ENCODE results near the gene SV2B. TPM values are rescaled to one million over a fixed set of nuclear protein-coding genes. Genes with fewer than 3 reads are reported as not detected.

Gene SV2B
- total and polyA plus RNA-seq, 12 donors = 0.16 to 7.5 (median 3.0) TPM

GRCh38 chr15:91101608-91101920, 1.5 kb downstream of the SV2B start:
- no peak overlapping the region for H3K27ac ChIP-seq
- H3K4me1 ChIP-seq (replicated peaks in 1 of 2) = peaks cover 8 to 16% of the 10 kb centered on the region in 2 donors
- TF ChIP-seq CTCF (IDR thresholded peaks at IDR 0.05) (no peak), POLR2A (IDR thresholded peaks at IDR 0.05) (no peak)
- 75 to 79% (median 78%) methylated on average over 5 of the region's 5 CpGs for WGBS, 4 donors
- peaks cover 30% of the 10 kb centered on the region for H3K27me3 ChIP-seq
- no peaks in the 10 kb centered on the region for H3K9me3 ChIP-seq (replicated peaks in 1 of 3)
- intact Hi-C loops (cut with DNase I) = no loop called here
- H3K36me3 ChIP-seq (replicated peaks in 1 of 2) = no peaks in the 10 kb centered on the region
- no peak for DNase-seq
- no peak overlapping the region for H3K4me3 ChIP-seq

- H3K4me3 ChIP-seq = no peak overlapping the region
- no peaks in the 10 kb centered on the region for H3K36me3 ChIP-seq (replicated peaks in 1 of 2)
- H3K9me3 ChIP-seq (replicated peaks in 1 of 3) = no peaks in the 10 kb centered on the region
- DNase-seq = no peak
- H3K27me3 ChIP-seq = peaks cover 30% of the 10 kb centered on the region
- peaks cover 8 to 16% of the 10 kb centered on the region in 2 donors for H3K4me1 ChIP-seq (replicated peaks in 1 of 2)
- 43 to 51% (median 49%) methylated on average over 6 of the region's 6 CpGs for WGBS, 4 donors
- intact Hi-C loops (cut with DNase I) = no loop called here
- TF ChIP-seq CTCF (IDR thresholded peaks at IDR 0.05) (no peak), POLR2A (IDR thresholded peaks at IDR 0.05) (no peak)
- no peak overlapping the region for H3K27ac ChIP-seq
Measured at GRCh38 chr15:91102546-91103330, 2.7 kb downstream of the SV2B start.

- 80 to 100% (median 95%) methylated on average over 1 of the region's 1 CpG for WGBS, 4 donors
- TF ChIP-seq CTCF (IDR thresholded peaks at IDR 0.05) = no peak
- no peak for TF ChIP-seq POLR2A (IDR thresholded peaks at IDR 0.05)
- Histone ChIP-seq H3K4me3 (no peak overlapping the region), H3K4me1 (replicated peaks in 1 of 2) (peaks cover 8 to 16% of the 10 kb centered on the region in 2 donors), H3K9me3 (replicated peaks in 1 of 3) (no peaks in the 10 kb centered on the region), H3K36me3 (replicated peaks in 1 of 2) (no peaks in the 10 kb centered on the region), H3K27me3 (peaks cover 22% of the 10 kb centered on the region), H3K27ac (no peak overlapping the region)
- DNase-seq = peak in 4 of 7 donors; percentile 26 to 47 (median 33)
- intact Hi-C loops (cut with DNase I) = no loop called here
Measured at GRCh38 chr15:91104111-91104510, 4.1 kb downstream of the SV2B start.

- no peak for DNase-seq
- Histone ChIP-seq H3K36me3 (replicated peaks in 1 of 2) (no peaks in the 10 kb centered on the region), H3K4me1 (replicated peaks in 1 of 2) (no peaks in the 10 kb centered on the region), H3K9me3 (replicated peaks in 1 of 3) (no peaks in the 10 kb centered on the region), H3K27me3 (no peaks in the 10 kb centered on the region), H3K27ac (no peak overlapping the region), H3K4me3 (no peak overlapping the region)
- 75 to 83% (median 81%) methylated on average over 4 of the region's 4 CpGs for WGBS, 4 donors
- intact Hi-C loops (cut with DNase I) = no loop called here
- TF ChIP-seq CTCF (IDR thresholded peaks at IDR 0.05) = no peak
- no peak for TF ChIP-seq POLR2A (IDR thresholded peaks at IDR 0.05)
Measured at GRCh38 chr15:91108421-91108820, 8.4 kb downstream of the SV2B start.

All from adrenal gland (tissue), 12 donors.